Endothelial cell of umbilical vein (primary cell): ENCODE results near the gene ZNF766. TPM values are rescaled to one million over a fixed set of nuclear protein-coding genes. Genes with fewer than 3 reads are reported as not detected.

Experiments used
- BruUV-seq: library from RNA; stranded (reverse); fragments of 400-500 nt; replicated peaks from 2 replicates; lab custom pipeline; 2021; lab: Mats Ljungman, UMichigan
- CTCF ChIA-PET: fragments of 300-600, 350-600 bp; sonication (Branson Sonifier 250); formaldehyde crosslinking; loops from one replicate; lab custom pipeline; 2021; ENCODE audit warnings: antibody characterized with exemption, inconsistent platforms; lab: Charles Lee
- POLR2A ChIA-PET: fragments of 300-600, 350-600 bp; sonication (Branson Sonifier 250); formaldehyde crosslinking; loops from one replicate; lab custom pipeline; 2021; ENCODE audit warnings: antibody characterized with exemption, inconsistent platforms; lab: Charles Lee
- DNase-seq: peaks from one replicate; pipeline ENCODE4 v3.0.0-alpha.2; 2011; ENCODE audit warnings: low read depth, low spot score
- FAIRE-seq: peaks from 2 replicates; lab custom pipeline; 2011; peaks lifted over from hg19 to GRCh38; lab: Jason Lieb, UNC
- H2AFZ ChIP-seq: 2 replicates; pipeline ENCODE4 v1.6.0; 2012; ENCODE audit warnings: low read depth, low read length, control low read depth, inconsistent platforms
- H3K27ac ChIP-seq: 2 replicates; pipeline ENCODE4 v1.5.1; 2011; ENCODE audit warnings: low read depth, mild to moderate bottlenecking, control low read depth, low read length, moderate library complexity; ENCODE audit not compliant: insufficient read depth
- H3K27me3 ChIP-seq, 2 experiments: 2 replicates each; pipeline versions ENCODE4 v1.6.0 to v1.6.1; 2011; ENCODE audit warnings: low read length in 2 of 2, mixed read lengths in 1 of 2; ENCODE audit not compliant: control insufficient read depth in 2 of 2, insufficient read depth in 2 of 2
- H3K36me3 ChIP-seq, 2 experiments: 2 replicates in 1 of 2; 3 replicates in 1 of 2; pipeline ENCODE4 v1.5.1; 2011; ENCODE audit warnings: low read length in 2 of 2, mild to moderate bottlenecking in 1 of 2, moderate library complexity in 1 of 2; ENCODE audit not compliant: control insufficient read depth in 2 of 2, insufficient read depth in 2 of 2; ENCODE audit errors: extremely low read depth in 1 of 2
- H3K4me1 ChIP-seq: 3 replicates; pipeline ENCODE4 v1.5.1; 2011; ENCODE audit warnings: mild to moderate bottlenecking, low read length; ENCODE audit not compliant: control insufficient read depth, insufficient read depth; ENCODE audit errors: extremely low read depth
- H3K4me2 ChIP-seq: 2 replicates; pipeline ENCODE4 v1.6.1; 2011; ENCODE audit warnings: low read length, control low read depth, mixed read lengths; ENCODE audit not compliant: insufficient read depth
- H3K4me3 ChIP-seq, 3 experiments: fragments of 200-600 bp in 1 of 3; sonication (generic), shearing (Covaris generic) in 1 of 3; replicated peaks in 1 of 3; 2 replicates each; pipeline ENCODE4 v1.5.1; 2011 to 2016; ENCODE audit warnings: control low read depth in 3 of 3, low read length in 3 of 3, mild to moderate bottlenecking in 2 of 3, inconsistent platforms in 1 of 3, low read depth in 1 of 3, moderate library complexity in 1 of 3; ENCODE audit not compliant: insufficient read depth in 1 of 3
- H3K79me2 ChIP-seq: 2 replicates; pipeline ENCODE4 v1.6.0; 2012; ENCODE audit warnings: low read length, inconsistent platforms; ENCODE audit not compliant: control insufficient read depth, insufficient read depth
- H3K9ac ChIP-seq: replicated peaks from 2 replicates; pipeline ENCODE3; 2011; ENCODE audit warnings: low read length, control low read depth; ENCODE audit not compliant: insufficient read depth; ENCODE audit errors: extremely low read depth
- H3K9me1 ChIP-seq: replicated peaks from 3 replicates; pipeline ENCODE4 v1.6.0; 2011; ENCODE audit warnings: mild to moderate bottlenecking, low read length; ENCODE audit not compliant: control insufficient read depth, insufficient read depth; ENCODE audit errors: extremely low read depth
- H3K9me3 ChIP-seq: replicated peaks from 2 replicates; pipeline ENCODE4 v1.5.1; 2012; ENCODE audit warnings: low read length, inconsistent platforms; ENCODE audit not compliant: control insufficient read depth, insufficient read depth
- H4K20me1 ChIP-seq: replicated peaks from 2 replicates; pipeline ENCODE3; 2011; ENCODE audit warnings: mild to moderate bottlenecking, low read length; ENCODE audit not compliant: control insufficient read depth, insufficient read depth; ENCODE audit errors: extremely low read depth
- EZH2 ChIP-seq: IDR thresholded peaks from 2 replicates; pipeline ENCODE4 v1.6.1; 2012; ENCODE audit warnings: borderline replicate concordance, low read depth, mild to moderate bottlenecking, moderate library complexity, low read length, inconsistent platforms; ENCODE audit not compliant: severe bottlenecking
- FOS ChIP-seq: IDR thresholded peaks from 2 replicates; pipeline ENCODE4 v1.6.1; 2011; ENCODE audit warnings: mild to moderate bottlenecking, low read length, moderate library complexity, borderline replicate concordance; ENCODE audit not compliant: insufficient read depth
- GATA2 ChIP-seq: IDR thresholded peaks from 2 replicates; pipeline ENCODE4 v1.7.0; 2011; ENCODE audit warnings: low read depth, mild to moderate bottlenecking, moderate library complexity, mixed read lengths, low read length; ENCODE audit not compliant: insufficient read length, insufficient read depth
- JUN ChIP-seq: IDR thresholded peaks from 2 replicates; pipeline ENCODE4 v1.6.1; 2011; ENCODE audit warnings: borderline replicate concordance, low read depth; ENCODE audit not compliant: insufficient read length, insufficient read depth
- MYC ChIP-seq: IDR thresholded peaks from one replicate; pipeline ENCODE4 v1.6.1; 2011; ENCODE audit warnings: mild to moderate bottlenecking, low read depth, low read length
- POLR2A ChIP-seq: IDR thresholded peaks from 2 replicates; pipeline ENCODE4 v1.6.1; 2012; ENCODE audit warnings: low read depth, mild to moderate bottlenecking, control low read depth, low read length
- POLR2AphosphoS5 ChIP-seq: IDR thresholded peaks from 2 replicates; pipeline ENCODE4 v1.6.1; 2012; ENCODE audit warnings: low read depth, mild to moderate bottlenecking, control low read depth, low read length, moderate library complexity; ENCODE audit not compliant: insufficient read depth
- dilution Hi-C: fragments of 300-500 bp; cut with MboI; formaldehyde crosslinking; loops from one replicate; pipeline ENCODE4 v1.15.0; 2019; ENCODE audit warnings: low sequenced_read_pairs; ENCODE audit not compliant: extremely low pct_ligation_motif_present
- intact Hi-C: fragments of 100-400 bp; cut with micrococcal nuclease; formaldehyde crosslinking; loops from one replicate; pipeline ENCODE4 v1.10.0; 2022
- polyA plus RNA-seq, 4 experiments: library from polyadenylated mRNA; depleted of rRNA in 3 of 4; stranded (reverse) in 3 of 4; unstranded in 1 of 4; fragments of >200 nt; gene quantifications; 2 replicates each; pipeline versions ENCODE4 v1.2.1 to v1.2.3, GENCODE V29; 2011 to 2012; ENCODE audit warnings: missing spikeins in 1 of 4
- total RNA-seq: library from RNA; stranded (reverse); gene quantifications from 2 replicates; pipeline ENCODE4 v1.2.3, GENCODE V29; 2021
- TF ChIP-seq, protein P1 (sequence below), 2 donors: IDR thresholded peaks; 1 replicate in 1 of 2; 2 replicates in 1 of 2; pipeline ENCODE4 v1.5.1; 2011; ENCODE audit warnings: low read length in 2 of 2, mild to moderate bottlenecking in 2 of 2, moderate library complexity in 2 of 2, control low read depth in 1 of 2, inconsistent platforms in 1 of 2, low read depth in 1 of 2; ENCODE audit not compliant: insufficient read depth in 1 of 2; ENCODE audit errors: extremely low read depth in 1 of 2
- TF ChIP-seq, protein P2 (sequence below): IDR thresholded peaks from 2 replicates; pipeline ENCODE4 v1.6.1; 2011; ENCODE audit not compliant: insufficient read depth, insufficient read length

Gene ZNF766
- total and polyA plus RNA-seq, 2 donors (not counting 3 experiments of a cell fraction or from before 2014, with no cell fraction given): 2.9 to 8.9 TPM

DNA sequence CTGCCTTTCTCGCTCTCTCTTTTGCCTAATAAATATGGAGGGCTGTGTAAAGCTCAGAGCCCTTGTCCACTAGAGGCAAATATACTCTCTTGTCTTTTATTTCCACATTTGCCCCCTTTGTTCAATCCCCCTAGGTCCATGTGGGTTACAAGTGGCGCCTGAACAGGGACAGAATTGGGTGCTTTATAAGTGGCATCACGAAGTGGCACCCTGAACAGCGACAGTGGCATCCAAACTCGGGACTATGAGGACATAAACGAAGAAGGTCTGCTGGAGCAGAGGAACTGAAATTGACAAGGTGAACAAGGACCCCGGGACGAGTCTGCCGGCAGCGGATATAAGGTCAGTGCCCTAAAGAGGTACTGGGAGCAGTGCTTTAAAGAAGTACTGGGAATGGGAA lies 62.4 kb downstream of the ZNF766 start:
- no peak overlapping the region for H3K9ac ChIP-seq
- dilution Hi-C loops (no loop called here), intact Hi-C loops (no loop called here)
- no peak overlapping the region for H3K4me2 ChIP-seq
- no peak overlapping the region for H2AFZ ChIP-seq
- H3K4me1 ChIP-seq: peaks cover 3% of the 10 kb centered on the region
- H3K9me3 ChIP-seq: peaks cover 8% of the 10 kb centered on the region
- no peak for FAIRE-seq
- H4K20me1 ChIP-seq: no peaks in the 10 kb centered on the region
- TF ChIP-seq JUN: no peak
- TF ChIP-seq MYC: no peak
- TF ChIP-seq POLR2AphosphoS5: no peak
- no peaks in the 10 kb centered on the region for H3K27me3 ChIP-seq
- ChIA-PET POLR2A (no interaction called here), CTCF (no interaction called here)
- no peak overlapping the region for H3K4me3 ChIP-seq
- no TSS peak for BruUV-seq
- H3K79me2 ChIP-seq: no peaks in the 10 kb centered on the region
- H3K27ac ChIP-seq: no peak overlapping the region
- DNase-seq: no peak
- H3K9me1 ChIP-seq: no peaks in the 10 kb centered on the region
- H3K36me3 ChIP-seq: no peaks in the 10 kb centered on the region

DNA sequence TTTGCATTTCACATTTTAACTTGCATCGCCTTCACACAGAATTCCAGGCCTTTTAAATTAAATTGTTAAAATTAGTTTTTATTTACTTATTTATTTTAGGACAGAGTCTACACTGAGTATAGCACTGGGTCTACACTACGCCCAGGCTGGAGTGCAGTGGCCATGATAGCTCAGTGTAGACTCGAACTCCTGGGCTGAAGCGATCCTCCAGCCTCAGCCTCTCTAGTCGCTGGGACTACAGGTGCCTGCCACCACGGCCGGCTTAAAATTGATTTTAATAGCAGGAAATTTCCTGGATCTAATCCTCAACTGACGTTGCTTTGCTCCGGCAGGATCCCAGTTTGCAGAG lies 66.4 kb downstream of the ZNF766 start:
- CTCF ChIA-PET: no interaction called here
- TF ChIP-seq JUN (no peak), POLR2AphosphoS5 (no peak), MYC (no peak), FOS (no peak), EZH2 (no peak), GATA2 (no peak), POLR2A (no peak)
- TF ChIP-seq, protein P1, sequence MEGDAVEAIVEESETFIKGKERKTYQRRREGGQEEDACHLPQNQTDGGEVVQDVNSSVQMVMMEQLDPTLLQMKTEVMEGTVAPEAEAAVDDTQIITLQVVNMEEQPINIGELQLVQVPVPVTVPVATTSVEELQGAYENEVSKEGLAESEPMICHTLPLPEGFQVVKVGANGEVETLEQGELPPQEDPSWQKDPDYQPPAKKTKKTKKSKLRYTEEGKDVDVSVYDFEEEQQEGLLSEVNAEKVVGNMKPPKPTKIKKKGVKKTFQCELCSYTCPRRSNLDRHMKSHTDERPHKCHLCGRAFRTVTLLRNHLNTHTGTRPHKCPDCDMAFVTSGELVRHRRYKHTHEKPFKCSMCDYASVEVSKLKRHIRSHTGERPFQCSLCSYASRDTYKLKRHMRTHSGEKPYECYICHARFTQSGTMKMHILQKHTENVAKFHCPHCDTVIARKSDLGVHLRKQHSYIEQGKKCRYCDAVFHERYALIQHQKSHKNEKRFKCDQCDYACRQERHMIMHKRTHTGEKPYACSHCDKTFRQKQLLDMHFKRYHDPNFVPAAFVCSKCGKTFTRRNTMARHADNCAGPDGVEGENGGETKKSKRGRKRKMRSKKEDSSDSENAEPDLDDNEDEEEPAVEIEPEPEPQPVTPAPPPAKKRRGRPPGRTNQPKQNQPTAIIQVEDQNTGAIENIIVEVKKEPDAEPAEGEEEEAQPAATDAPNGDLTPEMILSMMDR (IDR thresholded peaks at IDR 0.05; ENCODE audit: extremely low read depth in 1 of 2, insufficient read depth in 1 of 2, low read depth in 1 of 2, low read length in 2 of 2): no peak
- TF ChIP-seq, protein P2, sequence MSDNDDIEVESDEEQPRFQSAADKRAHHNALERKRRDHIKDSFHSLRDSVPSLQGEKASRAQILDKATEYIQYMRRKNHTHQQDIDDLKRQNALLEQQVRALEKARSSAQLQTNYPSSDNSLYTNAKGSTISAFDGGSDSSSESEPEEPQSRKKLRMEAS: no peak
- BruUV-seq: no TSS peak
- POLR2A ChIA-PET: interaction anchor here (0.6 to 0.8 kb wide), 2 partner anchors 34 to 144 kb away, joined by 3 read pairs; partner anchors contain the start of gene ZNF880
- no peak for DNase-seq
- no peaks in the 10 kb centered on the region for H3K36me3 ChIP-seq
- H3K27me3 ChIP-seq: no peaks in the 10 kb centered on the region
- dilution Hi-C loops (no loop called here), intact Hi-C loops (loop anchor here (1.0 to 5.0 kb wide), 3 partner anchors 39 to 66 kb away; partner anchors contain the start of genes ZNF480, ZNF528 and ZNF766)
- no peak for FAIRE-seq
- H3K27ac ChIP-seq: no peak overlapping the region
- H4K20me1 ChIP-seq: no peaks in the 10 kb centered on the region
- H3K79me2 ChIP-seq: no peaks in the 10 kb centered on the region
- H3K9me1 ChIP-seq: no peaks in the 10 kb centered on the region
- peaks cover 6% of the 10 kb centered on the region for H3K4me1 ChIP-seq
- peak overlapping the region; percentile 73 to 89 (median 89) for H3K4me3 ChIP-seq
- peak overlapping the region; percentile 86 for H3K4me2 ChIP-seq
- H3K9ac ChIP-seq: no peak overlapping the region
- peak overlapping the region; percentile 91 for H2AFZ ChIP-seq
- peaks cover 7% of the 10 kb centered on the region for H3K9me3 ChIP-seq
